Lung (tissue), 12 donors: ENCODE measurements around the gene NSD2. TPM values are rescaled to one million over a fixed set of nuclear protein-coding genes. Genes with fewer than 3 reads are reported as not detected.

Source experiments
- ATAC-seq: fragments of 200-7000 bp; cut with Tn5 transposase; one replicate; pipeline ENCODE4 v1.9.1; 2020; ENCODE audit warnings: moderate number of reproducible peaks; ENCODE audit not compliant: insufficient read depth, low FRiP score
- DNase-seq, 3 donors: peaks; one replicate each; pipeline ENCODE4 v3.0.0-alpha.2; 2013 to 2017
- H3K27ac ChIP-seq, 2 donors: one replicate each; pipeline ENCODE4 v1.5.1; 2013; ENCODE audit warnings: mild to moderate bottlenecking in 2 of 2, moderate library complexity in 2 of 2, control low read depth in 1 of 2, inconsistent platforms in 1 of 2, low read depth in 1 of 2, low read length in 1 of 2
- H3K27me3 ChIP-seq, 3 donors: one replicate each; pipeline ENCODE4 v1.5.1; 2013; ENCODE audit warnings: low read length in 2 of 3; ENCODE audit not compliant: control insufficient read depth in 3 of 3, insufficient read depth in 3 of 3
- H3K36me3 ChIP-seq, 4 donors: one replicate each; pipeline ENCODE4 v1.5.1; 2013; ENCODE audit warnings: low read length in 4 of 4, mild to moderate bottlenecking in 1 of 4, moderate library complexity in 1 of 4; ENCODE audit not compliant: control insufficient read depth in 4 of 4, insufficient read depth in 4 of 4
- H3K4me1 ChIP-seq, 5 donors: one replicate each; pipeline ENCODE4 v1.5.1; 2013; ENCODE audit warnings: low read length in 5 of 5, mild to moderate bottlenecking in 2 of 5, moderate library complexity in 1 of 5; ENCODE audit not compliant: control insufficient read depth in 5 of 5, insufficient read depth in 5 of 5
- H3K4me3 ChIP-seq: one replicate; pipeline ENCODE4 v1.5.1; 2013; ENCODE audit warnings: mild to moderate bottlenecking, control low read depth, moderate library complexity
- H3K9ac ChIP-seq, 2 donors: one replicate each; pipeline ENCODE4 v1.5.1; 2013; ENCODE audit warnings: low read length in 2 of 2, control low read depth in 1 of 2; ENCODE audit not compliant: insufficient read depth in 1 of 2
- H3K9me3 ChIP-seq, 4 donors: one replicate each; pipeline ENCODE4 v1.5.1; 2013; ENCODE audit warnings: low read length in 3 of 4, mild to moderate bottlenecking in 1 of 4, moderate library complexity in 1 of 4; ENCODE audit not compliant: control insufficient read depth in 4 of 4, insufficient read depth in 3 of 4
- CTCF ChIP-seq: IDR thresholded peaks from 2 replicates; pipeline ENCODE4 v1.5.1; 2012; ENCODE audit warnings: mild to moderate bottlenecking; ENCODE audit errors: control extremely low read depth, extremely low read depth
- WGBS, 2 donors: extraction: QIAGEN DNeasy Blood & Tissue Kit; methylation state at CpG; one replicate each; pipeline ENCODE4 v1.1.7; 2013; 5-methylcytosine and 5-hydroxymethylcytosine counted together
- polyA plus RNA-seq, 2 donors: library from polyadenylated mRNA; stranded (reverse); fragments of 200-250 nt; gene quantifications; one replicate each; pipeline ENCODE4 v1.2.1, GENCODE V29; 2013
- total RNA-seq, 2 donors: library from RNA; depleted of rRNA in 1 of 2; stranded (reverse); fragments of >200 nt in 1 of 2; gene quantifications; one replicate each; pipeline ENCODE4 v1.2.1, GENCODE V29; 2014 to 2021
- donor health status: control.
- donor health status: control.
- donor health status: Bipolar disorder and iron deficiency.
- donor health status: healthy.
- donor health status: DM: yes; HTN: yes; CAD: no.

Gene NSD2
- total and polyA plus RNA-seq, 4 donors, result 12.7 to 66.2 (median 28.3) TPM

GRCh38 chr4:2006956-2007653 lies 135.9 kb downstream of the NSD2 start:
- H3K9ac ChIP-seq, result peak overlapping the region in 1 of 2 donors; percentile 73
- H3K4me3 ChIP-seq, result peak overlapping the region; percentile 24
- peaks cover 5 to 15% (median 6%) of the 10 kb centered on the region in 5 donors for H3K4me1 ChIP-seq
- H3K27ac ChIP-seq, result no peak overlapping the region
- H3K36me3 ChIP-seq, result peaks cover 0 to 14% (median 9%) of the 10 kb centered on the region in 4 donors
- DNase-seq (no peak), ATAC-seq (no peak)
- 88 to 94% methylated on average over 15 of the region's 15 CpGs for WGBS, 2 donors
- no peaks in the 10 kb centered on the region for H3K9me3 ChIP-seq
- TF ChIP-seq CTCF, result no peak
- H3K27me3 ChIP-seq, result no peaks in the 10 kb centered on the region

- WGBS, 2 donors, result 1 to 2% methylated on average over 51 to 57 of the region's 57 CpGs
- peak overlapping the region in 1 of 2 donors; percentile 73 for H3K9ac ChIP-seq
- H3K27me3 ChIP-seq, result no peaks in the 10 kb centered on the region
- H3K9me3 ChIP-seq, result no peaks in the 10 kb centered on the region
- H3K4me1 ChIP-seq, result peaks cover 5 to 15% (median 6%) of the 10 kb centered on the region in 5 donors
- ATAC-seq, result no peak
- H3K27ac ChIP-seq, result no peak overlapping the region
- TF ChIP-seq CTCF, result no peak
- H3K4me3 ChIP-seq, result peak overlapping the region; percentile 98
- H3K36me3 ChIP-seq, result peaks cover 0 to 12% (median 9%) of the 10 kb centered on the region in 4 donors
- DNase-seq, result peak in 2 of 3 donors; percentile 24 to 30
Observed at GRCh38 chr4:2007804-2008670, 136.8 kb downstream of the NSD2 start.

- Histone ChIP-seq H3K9ac (peak overlapping the region; percentile 31 to 76), H3K4me1 (peaks cover 5 to 15% (median 6%) of the 10 kb centered on the region in 5 donors), H3K27me3 (no peaks in the 10 kb centered on the region), H3K27ac (peak overlapping the region; percentile 93 to 99), H3K9me3 (no peaks in the 10 kb centered on the region), H3K4me3 (peak overlapping the region; percentile 98), H3K36me3 (peaks cover 0 to 8% (median 8%) of the 10 kb centered on the region in 4 donors)
- DNase-seq, result no peak
- ATAC-seq, result peak; percentile 2
- WGBS, 2 donors, result 1% methylated on average over 18 to 27 of the region's 27 CpGs
- TF ChIP-seq CTCF, result no peak
Observed at GRCh38 chr4:2008671-2008920, 137.4 kb downstream of the NSD2 start.
